Upper lobe of left lung (tissue), 4 donors: Measurements from ENCODE around the gene INTS13.

Experiments
- POLR2A ChIP-seq, 4 donors: fragments of 450-650 bp; IDR thresholded peaks; one replicate each; pipeline ENCODE4 v1.5.1; 2016 to 2017; ENCODE audit warnings: antibody characterized with exemption in 4 of 4, mild to moderate bottlenecking in 2 of 4
- POLR2AphosphoS5 ChIP-seq, 2 donors: sonication (generic); formaldehyde crosslinking; IDR thresholded peaks; one replicate each; pipeline ENCODE4 v1.5.1; 2017; ENCODE audit warnings: antibody characterized with exemption in 2 of 2
- TF ChIP-seq, protein P1 (sequence below), 6 experiments: fragments of 450-650 bp in 4 of 6; fragments of 200-600 bp in 2 of 6; sonication (generic) in 2 of 6; IDR thresholded peaks; one replicate each; pipeline ENCODE4 v1.5.1; 2016 to 2019; ENCODE audit warnings: antibody characterized with exemption in 6 of 6

DNA sequence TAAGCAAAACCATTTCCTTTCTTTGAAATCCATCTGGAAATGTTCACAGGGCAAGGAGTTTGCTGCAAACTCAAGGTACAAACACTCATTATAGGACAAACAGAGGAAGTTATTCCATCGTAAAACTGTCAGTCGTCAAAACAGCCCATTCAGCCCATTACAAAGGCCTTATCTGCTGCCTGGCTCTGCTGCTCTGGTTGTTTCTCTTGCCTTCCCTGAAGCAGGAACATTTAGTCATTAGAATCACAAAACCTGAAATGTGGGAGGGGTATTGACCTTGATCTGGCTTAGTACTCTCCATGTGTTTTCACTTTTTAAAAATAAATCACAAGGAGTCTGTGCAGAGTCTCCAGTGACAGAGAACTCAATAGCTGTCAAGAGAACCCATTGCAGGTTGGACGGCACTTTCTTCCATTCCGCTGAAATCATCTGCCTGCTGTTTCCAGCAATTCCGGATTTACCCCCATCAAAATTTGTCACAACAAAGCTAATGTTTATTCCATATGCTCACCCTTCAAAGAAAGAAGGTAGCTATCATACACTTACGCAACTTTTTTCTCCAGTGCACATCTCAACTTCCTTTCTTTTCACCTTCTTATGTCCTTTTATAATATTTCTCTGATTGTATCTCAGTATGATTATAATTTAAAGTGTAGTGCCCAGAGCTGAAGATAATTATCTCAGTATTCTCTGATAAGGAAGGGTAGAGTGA, 80.2 kb downstream of the INTS13 start:
- TF ChIP-seq, protein P1, sequence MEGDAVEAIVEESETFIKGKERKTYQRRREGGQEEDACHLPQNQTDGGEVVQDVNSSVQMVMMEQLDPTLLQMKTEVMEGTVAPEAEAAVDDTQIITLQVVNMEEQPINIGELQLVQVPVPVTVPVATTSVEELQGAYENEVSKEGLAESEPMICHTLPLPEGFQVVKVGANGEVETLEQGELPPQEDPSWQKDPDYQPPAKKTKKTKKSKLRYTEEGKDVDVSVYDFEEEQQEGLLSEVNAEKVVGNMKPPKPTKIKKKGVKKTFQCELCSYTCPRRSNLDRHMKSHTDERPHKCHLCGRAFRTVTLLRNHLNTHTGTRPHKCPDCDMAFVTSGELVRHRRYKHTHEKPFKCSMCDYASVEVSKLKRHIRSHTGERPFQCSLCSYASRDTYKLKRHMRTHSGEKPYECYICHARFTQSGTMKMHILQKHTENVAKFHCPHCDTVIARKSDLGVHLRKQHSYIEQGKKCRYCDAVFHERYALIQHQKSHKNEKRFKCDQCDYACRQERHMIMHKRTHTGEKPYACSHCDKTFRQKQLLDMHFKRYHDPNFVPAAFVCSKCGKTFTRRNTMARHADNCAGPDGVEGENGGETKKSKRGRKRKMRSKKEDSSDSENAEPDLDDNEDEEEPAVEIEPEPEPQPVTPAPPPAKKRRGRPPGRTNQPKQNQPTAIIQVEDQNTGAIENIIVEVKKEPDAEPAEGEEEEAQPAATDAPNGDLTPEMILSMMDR (IDR thresholded peaks at IDR 0.05) = no peak
- TF ChIP-seq POLR2A (IDR thresholded peaks at IDR 0.05) (no peak), POLR2AphosphoS5 (IDR thresholded peaks at IDR 0.05) (no peak)
